HG02852 (cell line): ENCODE measurements around the gene GGCX.
A peak's percentile ranks its signal among the peaks of the same experiment; 100 is the strongest.
"Not testable (repeated sequence)": the region's sequence is repeated elsewhere in the genome, so short reads cannot be mapped to it uniquely, and the experiment has no call there.

Source experiments
- ATAC-seq: cut with Tn5 transposase; IDR thresholded peaks from one replicate; pipeline ENCODE4 v1.9.1; 2021; ENCODE audit warnings: mild to moderate bottlenecking, moderate library complexity; ENCODE audit not compliant: unreplicated experiment

GGCX gene

DNA sequence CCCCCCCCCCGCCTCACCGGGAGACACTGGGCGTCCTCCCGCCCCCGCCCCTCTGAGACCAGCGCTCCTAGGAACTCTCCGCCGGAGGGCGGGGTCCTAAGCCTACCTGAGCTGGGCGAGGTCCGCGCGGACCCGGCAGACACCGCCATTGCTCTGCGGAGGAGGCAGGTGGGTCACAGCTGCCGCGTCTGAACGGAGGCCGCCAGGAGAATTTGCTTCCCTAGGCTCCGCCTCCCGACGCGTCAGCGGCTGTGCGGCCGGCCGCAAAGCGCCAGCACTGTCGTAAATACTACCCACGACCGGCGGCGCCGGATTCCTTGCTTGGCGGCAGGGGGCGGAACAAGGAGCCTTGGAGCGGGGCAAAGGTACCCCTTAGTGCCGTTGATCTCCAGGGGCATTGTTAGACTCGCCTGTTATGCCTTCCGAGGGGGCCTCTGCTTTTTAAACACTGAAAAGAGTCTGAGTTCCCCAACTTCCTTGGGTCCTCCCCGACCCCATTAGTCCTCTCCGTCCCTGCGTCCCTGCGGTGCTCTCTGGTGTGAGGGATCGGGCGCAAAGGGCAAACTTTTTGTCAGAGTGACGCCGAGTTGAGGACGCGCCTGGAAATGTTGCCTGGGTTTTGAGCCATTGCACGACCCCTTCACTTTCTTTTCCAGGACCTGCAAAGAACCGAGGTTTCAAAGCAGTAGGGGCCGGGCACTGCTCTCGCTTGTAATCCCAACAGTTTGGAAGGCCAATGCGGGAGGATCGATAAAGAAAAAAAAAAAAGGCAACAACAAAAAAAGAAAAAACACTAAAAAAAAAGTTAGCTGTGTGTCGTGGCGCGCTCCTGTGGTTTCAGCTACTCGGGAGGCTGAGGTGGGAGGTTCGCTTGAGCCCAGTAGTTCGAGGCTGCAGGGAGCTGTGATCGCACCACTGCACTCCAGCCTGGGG is at the start of gene GGCX:
GGCX (minus strand) TSS at position 214 of the 933 bp plus-strand sequence; CDS start at position 149, 65 bp downstream.
- ATAC-seq, result peak; percentile 94

GRCh38 chr2:85607268-85608215 is 46.2 kb upstream of the GGCX start:
- no peak for ATAC-seq

GRCh38 chr2:85606116-85606455 is 44.8 kb upstream of the GGCX start:
- no peak for ATAC-seq

DNA sequence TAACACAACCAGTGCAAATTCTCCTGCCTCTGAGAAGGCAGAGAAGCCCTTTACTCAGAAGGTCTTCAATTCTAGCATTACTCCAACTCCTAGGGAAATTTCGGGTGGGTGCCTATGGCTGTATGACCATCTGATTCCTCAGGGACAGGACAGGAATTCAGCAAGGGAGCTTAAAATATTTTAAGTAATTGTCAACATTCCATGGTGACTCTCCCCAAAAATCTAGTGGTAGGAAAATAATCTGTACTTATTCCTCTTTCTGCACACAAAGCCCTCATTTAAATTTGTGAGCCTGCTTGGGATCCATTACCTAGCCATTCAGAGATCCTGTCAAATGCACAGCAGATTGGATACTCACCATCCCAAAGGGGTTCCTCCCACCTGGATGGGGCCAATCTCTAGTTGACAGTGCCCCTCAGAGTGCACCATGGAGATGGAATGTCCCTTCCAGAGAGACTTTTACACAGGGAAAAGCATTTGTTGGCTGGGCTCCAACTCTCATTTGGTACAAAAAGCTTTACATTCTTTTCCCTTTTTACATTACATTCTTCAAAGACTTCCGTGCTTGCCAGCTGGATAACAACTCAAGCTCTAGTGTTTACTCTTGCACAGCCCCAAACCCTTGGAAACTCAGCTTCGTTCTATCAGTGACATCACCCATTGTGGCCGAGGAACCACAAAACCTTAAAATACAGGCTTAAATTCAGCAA is 44.3 kb upstream of the GGCX start:
- ATAC-seq, result no peak

GRCh38 chr2:85604568-85605339 is 43.5 kb upstream of the GGCX start:
- no peak for ATAC-seq

- ATAC-seq, result not testable (repeated sequence)
These were observed 42.8 kb upstream of the GGCX start for GRCh38 chr2:85604133-85604444.

DNA sequence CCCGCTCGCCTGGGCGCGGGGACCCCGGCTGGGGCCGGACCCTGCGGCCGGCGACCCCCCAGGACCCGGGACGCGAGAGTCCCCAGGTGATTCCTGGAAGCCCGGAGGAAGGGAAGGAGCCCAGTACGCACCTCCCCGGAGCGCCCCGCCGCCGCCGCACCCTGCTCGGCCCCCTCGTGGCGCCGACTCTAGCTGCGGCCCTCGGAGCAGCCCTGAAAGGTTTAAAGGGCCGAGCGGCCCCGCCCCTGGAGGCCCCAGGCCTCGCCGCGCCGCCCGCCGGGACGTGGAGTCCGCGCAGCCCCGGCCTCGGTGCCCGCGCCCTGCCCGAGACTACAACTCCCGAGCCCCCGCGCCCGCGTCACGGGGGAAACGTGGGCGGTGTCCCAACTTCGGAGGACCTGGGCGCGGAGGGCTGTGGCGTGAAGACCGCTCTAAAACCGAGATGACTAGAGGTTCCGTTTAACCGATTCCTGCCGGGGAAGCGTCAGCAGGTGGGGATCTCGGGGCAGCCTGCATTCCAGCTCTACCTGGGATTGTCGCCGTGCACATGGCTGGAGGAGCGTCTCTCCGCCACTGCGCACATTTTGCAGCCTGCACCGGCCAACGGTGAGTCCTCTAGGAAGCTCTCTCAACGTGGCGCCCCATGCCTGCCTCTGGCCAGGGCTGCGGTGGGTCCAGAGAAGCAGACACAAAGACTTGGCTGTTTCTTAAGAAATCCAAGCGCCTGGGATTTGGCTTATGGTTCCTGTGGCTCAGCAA is 41.4 kb upstream of the GGCX start, which contains the start of gene TMEM150A:
TMEM150A (minus strand) TSS at position 223 of the 759 bp plus-strand sequence. CDS start 750 bp downstream, outside the sequence.
- ATAC-seq, result peak; percentile 95

DNA sequence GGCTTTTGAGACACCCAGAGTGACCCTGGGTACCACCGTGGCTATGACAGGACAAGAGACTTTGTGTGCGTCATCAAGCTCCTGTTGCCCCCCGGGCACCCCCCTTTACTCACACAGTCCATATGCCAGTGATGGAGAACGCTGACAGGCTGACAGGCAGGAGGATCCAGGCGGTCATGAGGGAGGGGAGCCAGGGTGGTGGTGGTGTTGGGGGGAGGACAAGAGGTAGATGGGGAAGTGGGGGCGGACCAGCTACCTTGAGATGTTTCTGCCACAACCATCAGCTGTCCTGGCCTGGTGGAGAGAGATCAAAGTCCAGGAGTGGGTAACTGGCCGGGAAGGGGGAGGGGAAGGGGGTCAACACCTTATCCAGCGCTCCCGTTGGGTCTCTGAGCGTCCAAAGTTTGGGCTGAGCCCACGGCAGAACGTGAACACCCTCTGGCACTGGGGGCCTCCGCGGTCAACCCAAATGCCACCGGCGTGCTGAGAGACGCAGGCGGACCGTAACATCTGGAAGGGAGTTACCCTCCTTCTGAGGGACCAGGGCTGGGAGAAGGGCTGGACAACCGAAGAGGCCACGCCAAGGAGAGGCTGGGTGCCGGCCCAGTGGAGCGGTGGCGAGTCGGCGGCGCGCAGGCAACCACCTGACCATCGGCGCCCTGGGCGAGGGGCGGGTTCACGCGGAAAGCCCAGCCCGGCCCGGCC is 40.6 kb upstream of the GGCX start:
- ATAC-seq, result peak; percentile 48

- ATAC-seq, result no peak
These were observed 39.9 kb upstream of the GGCX start for GRCh38 chr2:85600951-85601770.

DNA sequence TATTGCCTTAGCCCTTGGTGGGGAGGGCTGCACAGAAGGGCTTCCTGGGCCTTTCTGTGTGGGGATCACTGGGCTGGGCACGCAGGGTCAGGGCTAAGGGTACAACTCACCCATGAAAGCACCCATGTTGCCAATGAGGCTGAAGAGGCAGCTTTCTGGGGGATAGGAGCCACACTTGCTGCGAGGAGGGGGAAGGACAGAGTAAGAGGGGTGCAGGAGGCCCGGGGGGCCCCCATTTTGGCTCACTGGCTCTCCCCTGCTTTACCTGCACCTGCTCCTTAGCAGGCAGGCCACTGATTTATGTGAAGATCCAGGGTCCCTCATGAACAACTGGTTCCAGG is 38.9 kb upstream of the GGCX start:
- no peak for ATAC-seq

- ATAC-seq, result no peak
These were observed 38.4 kb upstream of the GGCX start for GRCh38 chr2:85599468-85600234.

- ATAC-seq, result no peak
These were observed 37.5 kb upstream of the GGCX start for GRCh38 chr2:85598594-85599340.

- no peak for ATAC-seq
These were observed 35.9 kb upstream of the GGCX start for GRCh38 chr2:85597241-85597640.

- ATAC-seq, result no peak
These were observed 35.3 kb upstream of the GGCX start for GRCh38 chr2:85596486-85597143.

DNA sequence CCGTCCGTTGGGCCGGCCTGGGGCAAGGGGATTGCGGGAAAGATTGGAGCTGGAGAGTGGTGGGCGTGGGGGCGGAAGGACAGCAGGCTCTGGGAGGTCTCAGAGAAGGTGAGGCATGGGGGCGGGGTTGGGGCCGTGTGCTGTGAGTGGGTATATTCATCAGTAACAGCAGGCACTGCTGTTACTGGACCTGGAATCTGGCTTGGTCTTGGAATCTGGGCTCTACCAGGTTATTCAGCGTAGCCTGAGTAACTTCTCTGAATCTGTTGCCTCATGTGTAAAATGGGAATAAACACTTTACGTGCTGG is 34.7 kb upstream of the GGCX start:
- ATAC-seq, result peak; percentile 1

- ATAC-seq, result peak; percentile 99
These were observed 34.2 kb upstream of the GGCX start, which contains the start of gene RNF181 for GRCh38 chr2:85595301-85596025. RNF181 (plus strand) TSS chr2:85595745; CDS start chr2:85595764, 19 bp downstream.
